Activated T-cell treated with anti-CD3 and anti-CD28 coated beads, Interleukin-2, amount 50 U/mL, for 4 hours (primary cell): ENCODE data around the gene FBXL14. TPM values are rescaled to one million over a fixed set of nuclear protein-coding genes. Genes with fewer than 3 reads are reported as not detected.

ENCODE experiments used
- ATAC-seq, 2 donors: fragments of 200-7000 bp; cut with Tn5 transposase; one replicate each; pipeline ENCODE4 v1.10.0; 2021
- DNase-seq: peaks from one replicate; pipeline ENCODE4 v3.0.0-alpha.2; 2020
- H3K27me3 Mint-ChIP-seq: one replicate; pipeline ENCODE4 v1.8.0; 2021; ENCODE audit warnings: low read depth, mixed read lengths
- H3K36me3 Mint-ChIP-seq: one replicate; pipeline ENCODE4 v1.8.0; 2022; ENCODE audit warnings: mixed read lengths; ENCODE audit not compliant: insufficient read depth
- H3K4me1 Mint-ChIP-seq: one replicate; pipeline ENCODE4 v1.8.0; 2021; ENCODE audit warnings: low read depth, mixed read lengths
- H3K4me3 Mint-ChIP-seq: one replicate; pipeline ENCODE4 v1.8.0; 2021; ENCODE audit warnings: mild to moderate bottlenecking, moderate library complexity, mixed read lengths
- H3K9me3 Mint-ChIP-seq: one replicate; pipeline ENCODE4 v1.8.0; 2021; ENCODE audit warnings: mixed read lengths
- total RNA-seq, 3 donors: library from RNA; stranded (reverse); gene quantifications; one replicate each; pipeline ENCODE4 v1.2.1, GENCODE V29; 2021

The FBXL14 gene
- total RNA-seq, 3 donors from 2014 or later, result 22.8 to 25.2 (median 23.7) TPM

DNA sequence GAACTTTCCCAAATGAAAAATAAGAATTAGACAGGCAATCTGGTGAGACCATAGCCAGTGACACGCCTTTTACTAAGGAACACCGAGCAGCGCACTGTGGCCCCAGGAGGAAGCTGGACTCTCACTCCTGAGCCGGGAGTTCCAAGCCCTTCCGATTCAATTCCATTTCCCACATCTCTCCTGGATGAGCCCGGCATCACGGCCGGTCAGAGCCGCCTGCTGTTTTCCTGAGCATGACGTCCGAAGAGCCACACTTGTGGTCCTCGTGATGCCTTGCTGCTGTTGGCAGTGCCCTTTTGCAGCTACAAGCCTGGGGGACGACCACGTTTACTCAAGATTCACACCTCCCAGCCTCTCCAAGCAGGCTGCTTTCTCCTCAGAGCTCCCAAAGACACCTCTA, 40.8 kb downstream of the FBXL14 start:
- Mint-ChIP-seq H3K36me3 (no peaks in the 10 kb centered on the region), H3K4me3 (no peak overlapping the region), H3K4me1 (peaks cover 5% of the 10 kb centered on the region), H3K9me3 (no peaks in the 10 kb centered on the region), H3K27me3 (peaks cover 5% of the 10 kb centered on the region)
- ATAC-seq, result no peak
- no peak for DNase-seq

DNA sequence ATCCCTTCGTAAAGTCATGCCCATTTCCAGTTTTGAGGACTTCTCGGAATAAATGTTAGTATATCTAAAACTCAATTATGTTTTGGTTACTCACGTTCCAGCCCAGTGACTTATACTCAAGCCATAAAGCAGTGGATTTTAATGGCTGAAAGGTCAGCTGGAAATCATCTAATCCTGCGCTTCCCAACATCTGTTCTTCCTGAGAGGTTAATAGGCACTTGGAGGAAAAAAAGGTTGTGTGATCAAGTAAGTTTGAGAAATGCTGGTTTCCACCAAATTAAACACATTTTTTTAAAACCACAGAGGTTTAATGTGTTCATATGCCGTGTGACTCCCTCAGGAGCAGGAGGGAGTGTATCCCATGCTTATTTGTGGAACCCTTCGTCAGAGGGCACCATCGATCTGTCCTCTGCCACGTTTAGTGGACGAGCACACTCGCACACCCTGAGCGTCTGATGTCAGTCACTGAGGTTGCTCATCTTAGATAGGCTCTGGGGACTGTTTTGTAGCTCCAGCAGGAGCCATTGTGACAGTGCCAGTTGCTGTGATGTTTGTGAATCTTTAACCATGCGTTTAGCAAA, 41.4 kb downstream of the FBXL14 start:
- ATAC-seq, result no peak
- Mint-ChIP-seq H3K4me1 (peaks cover 5% of the 10 kb centered on the region), H3K36me3 (no peaks in the 10 kb centered on the region), H3K4me3 (no peak overlapping the region), H3K9me3 (no peaks in the 10 kb centered on the region), H3K27me3 (peaks cover 8% of the 10 kb centered on the region)
- DNase-seq, result no peak

DNA sequence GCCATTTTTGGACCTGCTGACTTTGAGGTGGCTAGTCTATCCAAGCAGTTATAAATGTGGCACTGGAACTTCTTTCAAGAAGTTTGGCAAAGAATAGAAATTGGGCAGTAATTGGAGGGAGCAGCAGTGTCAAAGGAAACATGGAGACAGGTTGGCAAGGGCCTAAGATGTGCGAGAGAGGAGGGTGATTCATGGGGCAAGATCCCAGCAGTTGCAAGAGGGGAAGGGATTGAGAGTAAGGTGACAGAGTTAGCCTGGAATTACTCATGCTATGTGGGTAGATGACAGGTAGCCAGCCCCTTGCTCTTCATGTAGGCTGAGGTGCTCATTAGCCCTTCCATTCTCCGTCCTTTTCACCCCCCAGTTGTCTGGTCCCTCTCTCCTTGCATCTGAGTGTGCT, 42.2 kb downstream of the FBXL14 start:
- H3K36me3 Mint-ChIP-seq, result no peaks in the 10 kb centered on the region
- H3K27me3 Mint-ChIP-seq, result peaks cover 11% of the 10 kb centered on the region
- no peak for DNase-seq
- peaks cover 5% of the 10 kb centered on the region for H3K4me1 Mint-ChIP-seq
- ATAC-seq, result no peak
- no peak overlapping the region for H3K4me3 Mint-ChIP-seq
- no peaks in the 10 kb centered on the region for H3K9me3 Mint-ChIP-seq

DNA sequence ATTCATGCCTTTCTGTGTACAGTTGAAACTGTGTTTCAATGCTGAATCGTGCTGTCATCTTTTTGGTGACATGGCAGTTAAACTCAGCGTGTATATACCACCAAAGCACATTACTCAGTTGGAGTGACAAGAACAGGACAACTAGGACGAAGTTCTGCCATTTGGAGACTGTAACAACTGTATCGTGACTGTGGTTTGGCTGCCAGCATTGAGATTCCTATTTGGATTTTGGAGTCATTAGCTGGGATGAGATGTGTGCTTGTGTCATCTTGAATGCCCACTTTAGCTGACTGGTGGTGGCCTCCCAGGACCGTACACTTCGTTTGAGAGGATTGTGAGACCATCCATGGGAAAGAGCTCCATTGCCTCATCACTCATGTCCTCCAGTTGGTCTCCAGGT, 42.9 kb downstream of the FBXL14 start:
- ATAC-seq (no peak), DNase-seq (no peak)
- no peaks in the 10 kb centered on the region for H3K36me3 Mint-ChIP-seq
- peaks cover 5% of the 10 kb centered on the region for H3K4me1 Mint-ChIP-seq
- peaks cover 11% of the 10 kb centered on the region for H3K27me3 Mint-ChIP-seq
- H3K9me3 Mint-ChIP-seq, result no peaks in the 10 kb centered on the region
- H3K4me3 Mint-ChIP-seq, result no peak overlapping the region

DNA sequence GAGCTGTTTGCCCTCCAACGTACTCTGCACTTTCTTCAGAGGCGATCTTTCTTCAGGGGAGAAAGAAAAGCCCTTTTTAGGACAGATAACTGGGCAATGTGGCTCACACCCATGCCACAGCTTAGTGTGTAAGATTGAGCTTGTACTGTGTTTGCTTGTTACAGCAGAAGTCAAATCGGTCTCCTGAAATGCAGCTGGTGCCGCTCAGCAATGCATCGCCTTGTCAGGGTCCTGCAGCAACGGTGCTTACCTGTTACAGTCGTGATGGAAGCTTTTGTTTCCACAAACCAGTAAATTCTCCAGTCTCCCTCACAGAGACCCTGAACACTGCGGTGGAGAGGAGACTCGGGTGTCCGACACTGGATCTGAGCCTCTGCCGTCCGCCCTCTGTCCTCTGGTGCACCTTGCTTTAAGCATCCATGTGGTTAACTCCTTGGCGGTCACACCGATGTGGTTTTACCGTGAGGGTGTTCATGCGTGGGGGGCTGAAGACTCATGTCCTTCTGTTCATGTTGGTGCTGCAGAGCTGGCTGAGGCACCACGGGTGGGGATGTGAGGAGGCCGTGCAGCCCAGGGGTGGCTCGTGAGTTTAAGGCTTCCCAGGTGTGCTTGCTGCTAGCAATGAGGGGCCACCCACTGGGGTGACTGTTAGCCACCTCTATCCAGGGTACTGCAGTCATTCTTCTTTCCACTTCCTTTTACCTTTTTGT, 47.3 kb downstream of the FBXL14 start:
- H3K36me3 Mint-ChIP-seq, result no peaks in the 10 kb centered on the region
- ATAC-seq, result no peak
- no peak for DNase-seq
- no peak overlapping the region for H3K4me3 Mint-ChIP-seq
- no peaks in the 10 kb centered on the region for H3K9me3 Mint-ChIP-seq
- H3K4me1 Mint-ChIP-seq, result no peaks in the 10 kb centered on the region
- H3K27me3 Mint-ChIP-seq, result peaks cover 25% of the 10 kb centered on the region

DNA sequence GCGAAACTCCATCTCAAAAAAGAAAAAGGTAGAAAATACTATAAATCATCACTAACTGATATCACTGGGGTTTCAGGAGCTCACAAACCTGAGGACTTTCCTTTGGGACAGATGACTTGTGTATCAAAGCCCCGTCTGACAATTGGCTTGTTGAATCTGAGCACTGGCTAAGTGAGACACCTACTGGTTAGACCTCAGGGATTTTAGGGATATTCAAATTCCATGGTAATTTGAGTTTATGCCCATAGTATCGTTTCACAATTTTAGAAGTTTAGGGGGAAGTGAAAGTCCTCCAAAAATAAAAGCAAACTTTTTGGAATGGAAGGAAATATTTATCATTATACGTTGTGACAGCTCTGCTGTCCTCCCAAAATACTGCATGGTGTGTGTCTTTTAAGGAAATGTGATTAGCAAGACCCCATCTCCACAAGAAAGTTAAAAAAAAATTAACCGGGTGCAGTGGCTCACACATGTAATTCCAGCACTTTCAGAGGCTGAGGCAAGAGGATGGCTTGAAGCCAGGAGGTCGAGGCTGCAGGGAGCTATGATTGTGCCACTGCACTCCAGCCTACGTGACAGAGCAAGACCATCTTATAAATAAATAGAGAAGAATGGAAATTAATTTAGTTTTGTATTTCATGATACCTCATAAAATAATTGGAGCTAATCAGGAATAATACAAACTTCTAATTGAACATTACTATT, 49.2 kb downstream of the FBXL14 start:
- no peaks in the 10 kb centered on the region for H3K36me3 Mint-ChIP-seq
- H3K4me1 Mint-ChIP-seq, result no peaks in the 10 kb centered on the region
- no peak for DNase-seq
- no peak for ATAC-seq
- peaks cover 31% of the 10 kb centered on the region for H3K27me3 Mint-ChIP-seq
- H3K9me3 Mint-ChIP-seq, result no peaks in the 10 kb centered on the region
- no peak overlapping the region for H3K4me3 Mint-ChIP-seq

DNA sequence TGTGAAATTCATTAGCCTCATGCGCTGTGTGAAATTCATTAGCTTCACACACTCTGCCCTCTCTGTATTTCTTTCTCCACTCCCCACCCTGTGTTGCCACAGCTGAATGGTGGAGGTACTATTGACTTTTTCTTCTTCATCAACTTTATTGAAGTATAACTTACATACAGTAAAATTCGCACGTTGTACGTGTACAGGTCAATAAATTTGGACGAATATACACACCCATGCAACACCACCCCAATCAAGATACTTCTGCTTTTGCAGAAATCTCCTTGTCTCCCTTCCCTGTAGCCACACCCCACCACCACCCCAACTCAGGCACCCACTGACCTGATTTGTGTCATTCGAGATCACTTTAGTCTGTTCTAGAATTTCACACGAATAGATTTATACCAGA, 51.8 kb downstream of the FBXL14 start:
- ATAC-seq, result no peak
- H3K4me3 Mint-ChIP-seq, result no peak overlapping the region
- H3K27me3 Mint-ChIP-seq, result peaks cover 49% of the 10 kb centered on the region

DNA sequence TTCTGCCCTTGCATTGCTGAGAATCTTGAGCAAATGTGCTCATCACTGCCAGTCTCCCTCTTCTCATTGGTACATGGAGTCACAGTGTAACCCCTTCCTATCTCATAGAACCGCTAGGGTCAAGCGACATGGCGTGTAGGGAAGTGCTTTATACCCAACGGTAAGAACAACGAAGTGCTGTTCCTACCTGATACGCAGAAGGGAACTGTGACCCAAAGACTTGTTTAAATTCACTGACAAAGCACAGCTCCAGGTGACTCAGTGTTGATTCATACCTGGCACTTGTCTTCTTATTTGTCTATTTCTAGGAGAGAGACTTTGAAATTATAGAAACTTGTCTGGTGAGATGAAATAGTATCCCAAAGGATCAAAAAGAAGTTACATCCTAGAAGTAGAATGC, 53.7 kb downstream of the FBXL14 start:
- ATAC-seq (no peak), DNase-seq (no peak)
- Mint-ChIP-seq H3K9me3 (no peaks in the 10 kb centered on the region), H3K27me3 (peaks cover 62% of the 10 kb centered on the region), H3K36me3 (no peaks in the 10 kb centered on the region), H3K4me3 (no peak overlapping the region), H3K4me1 (no peaks in the 10 kb centered on the region)

More for the DNA sequence above, 51.8 kb downstream of the FBXL14 start:
- Mint-ChIP-seq H3K4me1 (no peaks in the 10 kb centered on the region), H3K9me3 (no peaks in the 10 kb centered on the region), H3K36me3 (no peaks in the 10 kb centered on the region)
- no peak for DNase-seq

DNA sequence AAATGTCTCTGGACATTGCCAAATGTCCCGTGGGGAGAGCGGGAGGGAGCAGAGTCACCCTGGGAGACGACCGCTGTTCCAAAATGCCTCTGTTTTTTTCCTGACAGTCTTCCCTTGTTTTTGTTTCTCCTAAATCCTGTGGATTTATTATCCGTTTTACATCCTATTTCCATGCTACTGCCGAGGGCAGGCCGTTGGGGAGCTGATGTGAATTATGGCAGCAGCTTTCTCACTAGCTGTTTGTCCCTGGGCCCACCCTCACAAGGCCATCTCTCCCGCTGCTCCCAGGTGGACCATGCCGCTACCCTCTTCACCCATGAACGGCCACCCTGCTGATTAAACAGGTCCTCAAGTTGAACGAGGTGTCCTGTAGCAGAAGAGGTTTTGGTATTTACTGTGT, 55.2 kb downstream of the FBXL14 start:
- Mint-ChIP-seq H3K36me3 (no peaks in the 10 kb centered on the region), H3K4me3 (no peak overlapping the region), H3K9me3 (no peaks in the 10 kb centered on the region), H3K4me1 (no peaks in the 10 kb centered on the region), H3K27me3 (peaks cover 61% of the 10 kb centered on the region)
- DNase-seq (no peak), ATAC-seq (no peak)

DNA sequence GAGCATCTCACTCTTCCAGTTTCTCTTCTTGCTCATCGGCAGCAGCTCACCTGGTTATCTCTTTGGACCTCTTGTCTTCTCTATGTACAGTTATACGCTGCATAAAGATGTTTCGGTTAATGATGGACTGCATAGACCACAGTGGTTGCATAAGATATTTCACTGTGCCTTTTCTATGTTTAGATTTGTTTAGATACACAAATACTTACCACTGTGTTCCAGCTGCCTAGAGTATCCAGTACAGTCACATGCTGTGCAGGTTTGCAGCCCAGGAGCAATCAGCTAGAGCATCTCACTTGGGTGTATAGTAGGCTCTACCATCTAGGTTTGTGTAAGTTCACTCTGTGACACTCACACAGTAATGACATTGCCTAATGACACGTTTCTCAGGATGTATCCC, 57.6 kb downstream of the FBXL14 start:
- ATAC-seq, result no peak
- Mint-ChIP-seq H3K4me3 (no peak overlapping the region), H3K27me3 (peaks cover 68% of the 10 kb centered on the region), H3K36me3 (no peaks in the 10 kb centered on the region), H3K9me3 (no peaks in the 10 kb centered on the region), H3K4me1 (peaks cover 23% of the 10 kb centered on the region)
- DNase-seq, result no peak

DNA sequence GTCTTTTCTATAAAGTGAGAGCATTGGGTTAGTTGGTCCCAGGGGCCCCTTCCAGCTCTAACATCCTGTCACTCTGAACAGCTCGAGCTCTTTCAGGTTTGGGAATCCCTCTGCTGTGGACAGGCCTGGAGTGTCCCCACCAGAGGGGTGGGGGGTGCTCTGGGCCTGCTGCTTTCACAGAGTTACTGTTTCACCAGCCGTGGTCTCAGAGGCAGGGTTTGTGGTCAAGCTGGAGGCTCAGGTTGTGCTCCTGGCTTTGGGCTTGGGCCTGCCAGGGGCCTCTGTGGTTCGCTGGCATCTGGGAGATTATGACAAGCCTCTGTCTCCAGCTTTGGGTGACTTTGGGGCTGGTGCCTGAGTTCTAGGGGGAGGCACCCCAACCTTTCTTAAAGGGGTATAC, 59.6 kb downstream of the FBXL14 start:
- H3K4me3 Mint-ChIP-seq, result no peak overlapping the region
- DNase-seq (no peak), ATAC-seq (no peak)
- H3K4me1 Mint-ChIP-seq, result peaks cover 26% of the 10 kb centered on the region
- H3K36me3 Mint-ChIP-seq, result no peaks in the 10 kb centered on the region
- peaks cover 66% of the 10 kb centered on the region for H3K27me3 Mint-ChIP-seq
- H3K9me3 Mint-ChIP-seq, result no peaks in the 10 kb centered on the region

DNA sequence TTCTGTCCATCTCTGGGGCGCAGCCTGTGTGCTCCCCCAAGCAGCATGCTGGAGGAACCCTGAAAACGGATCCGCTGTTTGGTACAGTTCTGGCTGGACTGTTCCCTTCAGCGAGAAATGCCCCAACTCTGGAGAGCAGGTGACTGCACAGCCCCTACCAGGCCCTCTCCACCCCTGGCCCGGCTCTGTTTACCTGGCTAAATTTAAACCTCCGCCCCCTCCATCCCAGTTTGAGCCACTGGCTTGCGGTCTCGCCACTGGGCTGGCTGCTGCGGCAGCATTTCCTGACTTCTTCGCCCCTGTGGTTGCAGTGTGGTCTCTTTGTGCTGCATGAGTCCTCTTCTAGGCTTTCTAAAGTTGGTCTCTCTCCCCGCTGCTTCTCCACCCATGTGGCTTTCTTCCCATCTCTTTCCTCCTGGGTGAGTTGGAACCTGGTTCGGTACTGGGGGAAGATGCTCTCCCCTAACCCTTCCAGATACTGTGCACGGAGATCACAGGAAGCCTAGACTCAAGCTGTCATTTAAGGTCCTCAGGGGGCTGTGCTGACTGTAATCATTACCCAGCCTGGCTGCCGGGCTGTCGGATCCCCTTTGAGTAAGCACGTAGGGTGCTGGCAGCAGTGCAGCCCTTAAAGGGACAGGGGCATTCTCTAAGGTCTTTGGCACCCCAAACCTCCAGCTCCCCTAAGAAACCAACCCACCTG, 60.6 kb downstream of the FBXL14 start:
- Mint-ChIP-seq H3K4me3 (peak overlapping the region; percentile 75), H3K36me3 (no peaks in the 10 kb centered on the region), H3K27me3 (peaks cover 66% of the 10 kb centered on the region), H3K4me1 (peaks cover 30% of the 10 kb centered on the region), H3K9me3 (no peaks in the 10 kb centered on the region)
- peak; percentile 73 to 79 for ATAC-seq
- DNase-seq, result no peak

DNA sequence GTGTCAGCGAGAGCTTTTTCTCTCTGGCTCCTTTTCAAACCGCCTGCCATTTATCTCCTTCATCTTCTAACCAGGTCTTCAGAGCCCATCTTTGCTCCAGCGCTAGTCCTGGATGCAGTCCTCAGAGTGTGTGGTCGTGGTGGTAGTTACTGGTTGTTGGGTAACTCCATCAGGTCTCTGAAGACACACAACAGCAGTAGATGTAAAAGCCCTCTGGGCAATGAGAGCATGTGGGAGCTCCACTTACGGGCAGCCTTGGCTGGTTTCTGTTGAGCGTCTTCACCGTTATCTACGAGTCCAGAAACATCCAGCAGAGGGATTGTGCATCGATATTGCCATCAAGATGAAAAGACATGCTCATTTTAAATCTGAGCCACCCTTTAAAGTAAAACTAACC, 61.2 kb downstream of the FBXL14 start:
- Mint-ChIP-seq H3K4me1 (peaks cover 30% of the 10 kb centered on the region), H3K4me3 (peak overlapping the region; percentile 75), H3K36me3 (no peaks in the 10 kb centered on the region), H3K27me3 (peaks cover 64% of the 10 kb centered on the region), H3K9me3 (no peaks in the 10 kb centered on the region)
- DNase-seq (no peak), ATAC-seq (peak; percentile 31 to 38)

DNA sequence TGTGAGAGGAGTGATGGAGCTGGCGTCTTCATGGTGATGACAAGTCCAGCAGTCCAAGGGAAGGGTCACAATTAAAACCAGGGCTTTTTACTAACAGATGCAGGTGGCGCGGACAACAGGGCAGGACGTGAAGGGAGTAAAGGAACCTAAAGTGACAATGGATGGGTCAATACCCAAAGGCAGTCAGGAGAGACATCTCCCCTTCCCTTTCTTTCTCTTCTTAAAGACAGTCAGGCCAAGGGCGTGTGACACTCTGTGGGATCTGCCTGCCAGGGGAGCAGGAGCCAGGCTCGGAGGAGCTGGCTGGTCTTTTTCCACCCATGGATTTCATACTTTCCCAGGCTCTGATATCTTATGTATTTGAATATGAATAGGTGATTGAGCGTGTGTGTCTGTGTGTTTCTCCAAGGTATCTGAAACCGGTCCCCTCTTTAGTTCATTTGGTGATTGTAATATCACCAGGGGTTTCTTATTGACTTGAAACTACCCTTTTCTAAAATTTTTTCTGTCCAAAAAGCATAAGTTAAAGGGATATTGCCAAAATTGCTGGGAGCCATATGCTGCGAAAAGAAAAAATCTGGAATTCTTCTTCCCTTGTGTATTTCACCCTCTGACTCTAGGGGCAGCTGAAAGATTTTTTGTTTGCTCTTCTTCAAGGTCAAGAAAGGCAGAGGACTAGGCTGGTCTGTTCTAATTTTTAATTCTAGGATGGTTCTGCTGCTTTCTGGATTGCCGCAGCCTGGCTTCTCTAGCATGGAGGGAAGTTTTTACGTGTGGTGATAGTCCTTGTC, 61.8 kb downstream of the FBXL14 start:
- DNase-seq (no peak), ATAC-seq (no peak)
- peak overlapping the region; percentile 75 for H3K4me3 Mint-ChIP-seq
- peaks cover 30% of the 10 kb centered on the region for H3K4me1 Mint-ChIP-seq
- no peaks in the 10 kb centered on the region for H3K36me3 Mint-ChIP-seq
- peaks cover 66% of the 10 kb centered on the region for H3K27me3 Mint-ChIP-seq
- H3K9me3 Mint-ChIP-seq, result no peaks in the 10 kb centered on the region
